Forelimb muscle (tissue), 1 donor: ENCODE data around the gene EIF4A3. TPM values are rescaled to one million over a fixed set of nuclear protein-coding genes. Genes with fewer than 3 reads are reported as not detected.

Experiments
- DNase-seq: peaks from one replicate; pipeline ENCODE4 v3.0.0-alpha.2; 2013; ENCODE audit warnings: low read depth
- polyA plus RNA-seq: library from polyadenylated mRNA; unstranded; fragments of 120-200 nt; gene quantifications from one replicate; pipeline ENCODE4 v1.2.1, GENCODE V29; 2013; ENCODE audit not compliant: insufficient read length

EIF4A3 gene
- polyA plus RNA-seq, 1 donor: 63.5 TPM

GRCh38 chr17:80137131-80137530 lies 9.8 kb downstream of the EIF4A3 start:
- DNase-seq: no peak

- DNase-seq: no peak
Observed at GRCh38 chr17:80133626-80133970, 13.3 kb downstream of the EIF4A3 start.

- no peak for DNase-seq
Observed at GRCh38 chr17:80132906-80133625, 13.9 kb downstream of the EIF4A3 start.

GRCh38 chr17:80130992-80131391 lies 15.9 kb downstream of the EIF4A3 start:
- DNase-seq: no peak

GRCh38 chr17:80129006-80129565 lies 17.8 kb downstream of the EIF4A3 start:
- no peak for DNase-seq

- DNase-seq: no peak
Observed at GRCh38 chr17:80126449-80126715, 20.5 kb downstream of the EIF4A3 start.

- no peak for DNase-seq
Observed at GRCh38 chr17:80125656-80126448, 21.1 kb downstream of the EIF4A3 start.

GRCh38 chr17:80124351-80124981 lies 22.5 kb downstream of the EIF4A3 start:
- DNase-seq: no peak

- no peak for DNase-seq
Observed at GRCh38 chr17:80123791-80124190, 23.1 kb downstream of the EIF4A3 start.

GRCh38 chr17:80122926-80123505 lies 23.9 kb downstream of the EIF4A3 start:
- no peak for DNase-seq

GRCh38 chr17:80122026-80122575 lies 24.8 kb downstream of the EIF4A3 start:
- DNase-seq: no peak

GRCh38 chr17:80119839-80120238 lies 27.1 kb downstream of the EIF4A3 start:
- DNase-seq: no peak

- no peak for DNase-seq
Observed at GRCh38 chr17:80119271-80119791, 27.6 kb downstream of the EIF4A3 start.

- DNase-seq: no peak
Observed at GRCh38 chr17:80118601-80119270, 28.2 kb downstream of the EIF4A3 start.

- DNase-seq: no peak
Observed at GRCh38 chr17:80117491-80118401, 29.2 kb downstream of the EIF4A3 start.

- no peak for DNase-seq
Observed at GRCh38 chr17:80116921-80117380, 30.0 kb downstream of the EIF4A3 start.

- no peak for DNase-seq
Observed at GRCh38 chr17:80116276-80116920, 30.5 kb downstream of the EIF4A3 start.

- DNase-seq: no peak
Observed at GRCh38 chr17:80115159-80115558, 31.8 kb downstream of the EIF4A3 start.

GRCh38 chr17:80114758-80115157 lies 32.2 kb downstream of the EIF4A3 start:
- no peak for DNase-seq
